ENCODE measurements around the gene GLRA3.
"Not testable (repeated sequence)": the region's sequence is repeated elsewhere in the genome, so short reads cannot be mapped to it uniquely, and the experiment has no call there.

DNA sequence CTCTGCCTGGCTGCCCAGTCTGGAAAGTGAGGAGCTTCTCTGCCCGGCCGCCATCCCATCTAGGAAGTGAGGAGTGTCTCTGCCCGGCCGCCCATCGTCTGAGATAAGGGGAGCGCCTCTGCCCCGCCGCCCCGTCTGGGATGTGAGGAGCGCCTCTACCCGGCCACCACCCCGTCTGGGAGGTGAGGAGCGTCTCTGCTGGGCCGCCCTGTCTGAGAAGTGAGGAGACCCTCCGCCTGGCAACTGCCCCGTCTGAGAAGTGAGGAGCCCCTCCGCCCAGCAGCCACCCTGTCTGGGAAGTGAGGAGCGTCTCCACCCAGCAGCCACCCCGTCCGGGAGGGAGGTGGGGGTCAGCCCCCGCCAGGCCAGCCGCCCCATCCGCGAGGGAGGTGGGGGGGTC, 137.2 kb downstream of the GLRA3 start:
- TF ChIP-seq, protein P1, sequence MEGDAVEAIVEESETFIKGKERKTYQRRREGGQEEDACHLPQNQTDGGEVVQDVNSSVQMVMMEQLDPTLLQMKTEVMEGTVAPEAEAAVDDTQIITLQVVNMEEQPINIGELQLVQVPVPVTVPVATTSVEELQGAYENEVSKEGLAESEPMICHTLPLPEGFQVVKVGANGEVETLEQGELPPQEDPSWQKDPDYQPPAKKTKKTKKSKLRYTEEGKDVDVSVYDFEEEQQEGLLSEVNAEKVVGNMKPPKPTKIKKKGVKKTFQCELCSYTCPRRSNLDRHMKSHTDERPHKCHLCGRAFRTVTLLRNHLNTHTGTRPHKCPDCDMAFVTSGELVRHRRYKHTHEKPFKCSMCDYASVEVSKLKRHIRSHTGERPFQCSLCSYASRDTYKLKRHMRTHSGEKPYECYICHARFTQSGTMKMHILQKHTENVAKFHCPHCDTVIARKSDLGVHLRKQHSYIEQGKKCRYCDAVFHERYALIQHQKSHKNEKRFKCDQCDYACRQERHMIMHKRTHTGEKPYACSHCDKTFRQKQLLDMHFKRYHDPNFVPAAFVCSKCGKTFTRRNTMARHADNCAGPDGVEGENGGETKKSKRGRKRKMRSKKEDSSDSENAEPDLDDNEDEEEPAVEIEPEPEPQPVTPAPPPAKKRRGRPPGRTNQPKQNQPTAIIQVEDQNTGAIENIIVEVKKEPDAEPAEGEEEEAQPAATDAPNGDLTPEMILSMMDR (IDR thresholded peaks at IDR 0.05 in 4 of 5, conservative IDR thresholded peaks at IDR 0.05 in 1 of 5) = not testable (repeated sequence)
- TF ChIP-seq POLR2A (IDR thresholded peaks at IDR 0.05) = not testable (repeated sequence)
